HepG2 (cell line): ENCODE results near the gene GNG7. TPM values are rescaled to one million over a fixed set of nuclear protein-coding genes. Genes with fewer than 3 reads are reported as not detected.

Source experiments
- ATF3 ChIP-seq: sonication (generic); formaldehyde crosslinking; IDR thresholded peaks from 2 replicates; pipeline ENCODE4 v1.4.0; 2020; ENCODE audit warnings: missing genetic modification reagents
- HDAC6 ChIP-seq: fragments of 200-600 bp; sonication (generic); IDR thresholded peaks from 2 replicates; pipeline ENCODE4 v1.7.0; 2017; ENCODE audit warnings: mild to moderate bottlenecking, antibody characterized with exemption, low read length, low read depth
- HNRNPH1 ChIP-seq: fragments of 200-400 bp; formaldehyde crosslinking; optimal IDR thresholded peaks from 2 replicates; pipeline ENCODE3; 2017; ENCODE audit warnings: mild to moderate bottlenecking, low read depth, low read length
- KLF9 ChIP-seq: IDR thresholded peaks from 2 replicates; pipeline ENCODE4 v1.6.1; 2016; ENCODE audit warnings: low read depth
- MLXIP ChIP-seq: sonication (generic); formaldehyde crosslinking; IDR thresholded peaks from 2 replicates; pipeline ENCODE4 v1.9.0; 2021; ENCODE audit warnings: missing genetic modification reagents, borderline replicate concordance
- MXI1 ChIP-seq: IDR thresholded peaks from 3 replicates; pipeline ENCODE4 v1.6.1; 2012; ENCODE audit warnings: low read depth, low read length, inconsistent platforms, borderline replicate concordance
- NFATC3 ChIP-seq: sonication (generic); formaldehyde crosslinking; IDR thresholded peaks from 2 replicates; pipeline ENCODE4 v1.5.1; 2020; ENCODE audit warnings: mild to moderate bottlenecking, missing genetic modification reagents
- NR0B2 ChIP-seq: sonication (generic); formaldehyde crosslinking; IDR thresholded peaks from 2 replicates; pipeline ENCODE4 v1.4.0; 2020; ENCODE audit warnings: mild to moderate bottlenecking, missing genetic modification reagents
- POGK ChIP-seq: sonication (generic); formaldehyde crosslinking; conservative IDR thresholded peaks from 2 replicates; pipeline ENCODE4 v1.8.0; 2022; ENCODE audit warnings: mild to moderate bottlenecking, moderate library complexity, missing genetic modification reagents
- RXRB ChIP-seq: IDR thresholded peaks from 2 replicates; pipeline ENCODE4 v1.6.1; 2016; ENCODE audit warnings: borderline replicate concordance, missing genetic modification reagents, missing compliant biosample characterization
- SOX13 ChIP-seq, 3 experiments: fragments of 450-650 bp in 1 of 3; sonication (generic) in 1 of 3; formaldehyde crosslinking in 1 of 3; IDR thresholded peaks in 2 of 3; conservative IDR thresholded peaks in 1 of 3; 2 replicates each; pipeline versions ENCODE4 v1.5.0 to v1.6.1; 2016 to 2020; ENCODE audit warnings: antibody characterized with exemption in 1 of 3, mild to moderate bottlenecking in 1 of 3, missing compliant biosample characterization in 1 of 3, missing genetic modification reagents in 1 of 3, moderate library complexity in 1 of 3
- TEAD3 ChIP-seq: optimal IDR thresholded peaks from 2 replicates; pipeline ENCODE3; 2016; ENCODE audit warnings: borderline replicate concordance
- TGIF2 ChIP-seq: IDR thresholded peaks from 2 replicates; pipeline ENCODE4 v1.6.1; 2016; ENCODE audit warnings: control low read depth, missing compliant biosample characterization
- ZMAT3 ChIP-seq: sonication (generic); formaldehyde crosslinking; conservative IDR thresholded peaks from 2 replicates; pipeline ENCODE4 v1.7.0; 2021; ENCODE audit warnings: missing genetic modification reagents
- ZNF124 ChIP-seq: sonication (generic); formaldehyde crosslinking; IDR thresholded peaks from 2 replicates; pipeline ENCODE4 v1.4.0; 2020; ENCODE audit warnings: missing genetic modification reagents
- ZNF263 ChIP-seq: sonication (generic); formaldehyde crosslinking; IDR thresholded peaks from 2 replicates; pipeline ENCODE4 v1.4.0; 2020; ENCODE audit warnings: missing genetic modification reagents
- ZNF274 ChIP-seq: sonication (generic); formaldehyde crosslinking; IDR thresholded peaks from 2 replicates; pipeline ENCODE4 v1.5.1; 2020; ENCODE audit warnings: mild to moderate bottlenecking, missing genetic modification reagents
- ZNF530 ChIP-seq: sonication (generic); formaldehyde crosslinking; IDR thresholded peaks from 2 replicates; pipeline ENCODE4 v1.5.0; 2020; ENCODE audit warnings: low read depth, mild to moderate bottlenecking, missing genetic modification reagents
- ZNF556 ChIP-seq: sonication (generic); formaldehyde crosslinking; IDR thresholded peaks from 2 replicates; pipeline ENCODE4 v1.4.0; 2020; ENCODE audit warnings: mild to moderate bottlenecking, missing genetic modification reagents, borderline replicate concordance
- ZNF629 ChIP-seq: sonication (generic); formaldehyde crosslinking; conservative IDR thresholded peaks from 2 replicates; pipeline ENCODE4 v1.5.0; 2020; ENCODE audit warnings: missing genetic modification reagents
- ZXDC ChIP-seq: sonication (generic); formaldehyde crosslinking; IDR thresholded peaks from 2 replicates; pipeline ENCODE4 v1.5.0; 2020; ENCODE audit warnings: mild to moderate bottlenecking, missing genetic modification reagents
- polyA plus RNA-seq, 8 experiments: library from polyadenylated mRNA; depleted of rRNA in 3 of 8; stranded (reverse) in 7 of 8; unstranded in 1 of 8; fragments of >200 nt; fragmentation: Illumina TruSeq in 4 of 8; extraction: Trizol in 4 of 8; gene quantifications; 2 replicates each; pipeline versions ENCODE4 v1.2.1 to v1.2.3, GENCODE V29; 2011 to 2016; ENCODE audit warnings: low read depth in 4 of 8, missing spikeins in 1 of 8, mixed read lengths in 1 of 8; ENCODE audit not compliant: insufficient read depth in 1 of 8
- total RNA-seq, 5 experiments: library from RNA; depleted of rRNA; stranded (reverse); fragments of >200 nt; fragmentation: Illumina TruSeq; extraction: Trizol; gene quantifications; 2 replicates each; pipeline ENCODE4 v1.2.3, GENCODE V29; 2016; ENCODE audit warnings: low read depth in 1 of 5

GNG7 gene
- total and polyA plus RNA-seq, 2 of the 13 experiments (the other 11 are each of a cell fraction or from before 2014, with no cell fraction given): 1.4 to 3.3 TPM

- TF ChIP-seq KLF9 (CRISPR knock-in tag) (peak; percentile 96), ZNF124 (CRISPR knock-in tag) (peak; percentile 98), ZNF530 (CRISPR knock-in tag) (peak; percentile 83; the same call in 1 of the 2 replicates), HDAC6 (no peak), TGIF2 (CRISPR knock-in tag) (peak; percentile 98), ZNF629 (CRISPR knock-in tag) (peak; percentile 31; the same call in 1 of the 2 replicates), SOX13 (IDR thresholded peaks at IDR 0.05) (no peak), SOX13 (CRISPR knock-in tag; conservative IDR thresholded peaks at IDR 0.05 in 1 of 2, IDR thresholded peaks at IDR 0.05 in 1 of 2) (peak in 1 of 2 experiments; percentile 72; a peak in 2 of 4 replicates), ZXDC (CRISPR knock-in tag) (peak; percentile 95), ZNF556 (peak; percentile 97), NR0B2 (CRISPR knock-in tag) (peak; percentile 89), ZNF263 (peak; percentile 80), ZMAT3 (CRISPR knock-in tag) (peak; percentile 93), NFATC3 (CRISPR knock-in tag) (peak; percentile 85; the same call in 1 of the 2 replicates), MXI1 (peak; percentile 92; the same call in 1 of the 3 replicates), ATF3 (CRISPR knock-in tag) (peak; percentile 91), ZNF274 (CRISPR knock-in tag) (peak; percentile 95), HNRNPH1 (no peak), MLXIP (CRISPR knock-in tag) (peak; percentile 85), RXRB (CRISPR knock-in tag) (peak; percentile 92), POGK (CRISPR knock-in tag) (peak; percentile 90), TEAD3 (peak; percentile 83)
These were observed 37.3 kb upstream of the GNG7 start, which contains the start of gene SLC39A3 (continued) for GRCh38 chr19:2739602-2740313.
